Hepatocyte (in vitro differentiated cells): Measurements from ENCODE around the gene DEFB129.

Experiments used
- CTCF ChIP-seq: fragments of 200-600 bp; sonication (generic); IDR thresholded peaks from 2 replicates; pipeline ENCODE4 v1.5.1; 2016; ENCODE audit warnings: antibody characterized with exemption, mild to moderate bottlenecking; ENCODE audit not compliant: poor library complexity
- EZH2 ChIP-seq: fragments of 200-600 bp; sonication (generic); IDR thresholded peaks from 2 replicates; pipeline ENCODE4 v1.6.1; 2016; ENCODE audit warnings: antibody characterized with exemption, mild to moderate bottlenecking, borderline replicate concordance
- EZH2phosphoT487 ChIP-seq: fragments of 200-600 bp; sonication (generic); IDR thresholded peaks from one replicate; pipeline ENCODE4 v1.6.1; 2018; ENCODE audit warnings: antibody characterized with exemption, mild to moderate bottlenecking, low read depth, moderate library complexity; ENCODE audit not compliant: unreplicated experiment, severe bottlenecking

GRCh38 chr20:258269-258858, 31.3 kb downstream of the DEFB129 start:
- TF ChIP-seq CTCF (no peak), EZH2 (no peak), EZH2phosphoT487 (no peak)
